Measurements from ENCODE around the gene SMIM1.

SMIM1 gene, protein sequence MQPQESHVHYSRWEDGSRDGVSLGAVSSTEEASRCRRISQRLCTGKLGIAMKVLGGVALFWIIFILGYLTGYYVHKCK
- total RNA-seq = 1.1 reads per million

GRCh38 chr1:3772715-3773571, at the start of gene SMIM1:
Gene SMIM1 (plus strand): TSS chr1:3772749. CDS start chr1:3775374, 2,625 bp downstream.
- no peak for DNase-seq

DNA sequence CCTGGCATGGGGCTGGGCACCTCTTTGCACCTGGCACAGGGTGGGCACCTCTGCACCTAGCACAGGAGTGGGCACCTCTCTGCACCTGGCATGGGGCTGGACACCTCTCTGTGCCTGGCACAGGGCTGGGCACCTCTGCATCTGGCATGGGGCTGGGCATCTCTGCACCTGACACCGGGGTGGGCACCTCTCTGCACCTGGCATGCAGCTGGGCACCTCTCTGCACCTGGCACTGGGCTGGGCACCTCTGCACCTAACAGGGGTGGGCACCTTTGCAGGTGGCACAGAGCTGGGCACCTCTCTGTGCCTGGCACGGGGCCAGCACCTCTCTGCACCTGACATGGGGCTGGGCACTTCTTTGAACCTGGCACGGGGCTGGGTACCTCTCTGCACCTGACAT, 49.7 kb upstream of the SMIM1 start:
- no peak for DNase-seq

DNA sequence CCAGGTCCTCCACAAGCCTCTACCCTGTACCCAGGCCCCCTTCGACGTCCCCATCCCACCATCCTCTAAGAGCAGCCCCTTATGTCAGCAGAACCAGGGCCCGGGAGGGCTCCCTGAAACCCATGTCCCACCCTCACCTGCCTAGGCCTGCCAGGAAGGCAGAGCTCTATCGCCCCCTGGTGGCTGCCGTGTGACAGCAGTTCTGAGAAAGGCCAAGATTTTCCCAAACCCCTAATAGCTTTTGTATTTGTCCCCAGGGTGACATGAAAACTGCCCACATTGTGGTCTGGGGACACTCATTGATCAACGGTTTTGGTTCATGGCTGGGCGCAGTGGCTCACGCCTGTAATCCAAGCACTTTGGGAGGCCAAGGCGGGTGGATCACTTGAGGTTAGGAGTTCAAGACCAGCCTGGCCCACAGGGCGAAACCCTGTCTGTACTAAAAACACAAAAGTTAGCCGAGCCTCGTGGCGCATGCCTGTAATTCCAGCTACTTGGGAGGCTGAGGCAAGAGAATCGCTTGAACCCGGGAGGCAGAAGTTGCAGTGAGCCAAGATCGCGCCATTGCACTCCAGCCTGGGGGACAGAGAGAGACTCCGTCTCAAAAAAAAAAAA, 48.0 kb upstream of the SMIM1 start:
- DNase-seq = peak; percentile 74

GRCh38 chr1:3725366-3725765, 47.2 kb upstream of the SMIM1 start:
- DNase-seq = no peak

- no peak for DNase-seq
Measured at GRCh38 chr1:3727042-3727824, 45.3 kb upstream of the SMIM1 start.

DNA sequence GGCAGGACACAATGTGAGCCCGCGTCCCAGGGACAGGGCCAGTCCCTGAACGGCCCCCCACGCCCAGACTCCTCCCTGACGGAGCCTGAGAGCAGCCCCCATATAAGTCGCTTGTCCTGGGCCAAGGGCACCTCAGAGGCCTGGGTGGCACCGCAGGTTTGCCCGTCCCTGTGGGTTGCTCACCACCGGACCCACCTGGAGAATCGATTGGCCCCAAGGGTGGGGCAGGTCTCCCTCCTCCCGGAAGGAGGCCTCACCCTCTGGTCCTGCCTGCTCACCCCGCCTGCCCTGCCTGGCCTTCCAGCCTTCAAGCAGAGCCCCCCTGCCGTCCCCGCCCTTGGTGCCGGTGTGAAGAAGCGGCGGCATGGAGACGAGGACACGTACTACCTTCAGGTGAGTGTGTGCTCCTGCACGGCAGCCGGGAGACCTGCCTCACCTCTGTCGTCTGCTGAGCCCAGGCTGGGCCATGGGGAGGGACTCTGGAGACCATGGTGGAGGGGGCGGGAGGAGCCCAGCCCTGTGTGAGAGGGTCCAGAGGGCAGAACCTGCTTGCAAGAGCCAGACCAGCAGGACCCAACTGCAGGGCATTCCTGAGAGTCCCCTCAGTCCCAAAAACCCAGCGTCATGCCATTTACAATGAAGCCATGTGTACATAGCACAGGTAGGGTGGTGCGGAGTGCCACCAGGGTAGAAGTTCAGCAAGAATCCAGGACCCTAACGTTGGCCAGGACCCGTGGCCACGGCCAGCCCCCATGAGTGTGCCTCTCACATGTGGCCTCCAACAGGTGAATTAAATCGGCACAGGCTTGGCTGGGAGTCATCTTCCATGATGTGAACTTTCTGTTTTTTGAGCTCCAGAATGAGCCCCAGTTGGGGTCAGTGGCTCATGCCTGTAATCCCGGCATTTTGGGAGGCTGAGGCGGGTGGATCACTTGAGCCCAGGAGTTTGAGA, 44.4 kb upstream of the SMIM1 start:
- DNase-seq = no peak

DNA sequence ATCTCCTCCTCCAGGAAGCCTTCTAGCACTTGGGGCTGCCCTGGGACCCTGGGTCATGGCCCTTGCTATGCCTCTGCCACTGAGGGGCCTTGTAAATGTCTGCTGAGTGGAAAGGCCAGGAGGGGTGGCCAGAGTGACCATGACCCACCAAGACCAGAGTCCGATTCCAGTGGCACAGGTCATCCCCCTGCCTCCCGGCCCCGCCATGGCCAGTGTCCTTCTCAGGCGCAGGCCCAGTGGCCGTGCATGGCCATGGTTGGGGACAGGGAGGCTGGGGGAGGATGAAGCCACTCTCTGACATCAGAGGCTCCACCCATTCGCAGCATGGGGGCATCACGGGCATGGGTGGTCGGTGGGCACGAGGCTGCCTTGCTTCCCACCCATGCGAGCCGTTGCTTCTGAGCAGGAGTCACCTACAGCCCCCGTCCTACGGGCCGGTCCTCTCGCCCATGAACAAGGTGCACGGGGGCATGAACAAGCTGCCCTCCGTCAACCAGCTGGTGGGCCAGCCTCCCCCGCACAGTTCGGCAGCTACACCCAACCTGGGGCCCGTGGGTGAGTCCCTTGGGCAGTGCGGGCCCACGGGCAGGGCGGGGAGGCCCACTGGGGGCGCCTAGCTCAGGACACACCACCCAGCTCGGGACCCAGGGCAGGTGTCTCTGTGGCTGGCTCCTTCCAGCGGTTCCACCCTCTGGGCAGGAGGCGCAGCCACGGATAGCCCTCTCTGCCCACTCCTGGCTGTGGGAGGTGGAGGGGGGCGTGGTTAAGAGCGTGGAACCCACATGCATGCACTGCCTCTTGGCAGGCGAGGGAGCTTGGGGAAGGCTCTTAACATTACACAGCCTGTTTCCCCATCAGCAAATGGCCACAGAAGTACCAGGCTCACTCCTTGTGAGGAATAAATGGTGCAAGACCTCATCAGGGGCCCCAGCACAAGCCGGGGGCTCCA, 42.7 kb upstream of the SMIM1 start:
- DNase-seq = no peak

DNA sequence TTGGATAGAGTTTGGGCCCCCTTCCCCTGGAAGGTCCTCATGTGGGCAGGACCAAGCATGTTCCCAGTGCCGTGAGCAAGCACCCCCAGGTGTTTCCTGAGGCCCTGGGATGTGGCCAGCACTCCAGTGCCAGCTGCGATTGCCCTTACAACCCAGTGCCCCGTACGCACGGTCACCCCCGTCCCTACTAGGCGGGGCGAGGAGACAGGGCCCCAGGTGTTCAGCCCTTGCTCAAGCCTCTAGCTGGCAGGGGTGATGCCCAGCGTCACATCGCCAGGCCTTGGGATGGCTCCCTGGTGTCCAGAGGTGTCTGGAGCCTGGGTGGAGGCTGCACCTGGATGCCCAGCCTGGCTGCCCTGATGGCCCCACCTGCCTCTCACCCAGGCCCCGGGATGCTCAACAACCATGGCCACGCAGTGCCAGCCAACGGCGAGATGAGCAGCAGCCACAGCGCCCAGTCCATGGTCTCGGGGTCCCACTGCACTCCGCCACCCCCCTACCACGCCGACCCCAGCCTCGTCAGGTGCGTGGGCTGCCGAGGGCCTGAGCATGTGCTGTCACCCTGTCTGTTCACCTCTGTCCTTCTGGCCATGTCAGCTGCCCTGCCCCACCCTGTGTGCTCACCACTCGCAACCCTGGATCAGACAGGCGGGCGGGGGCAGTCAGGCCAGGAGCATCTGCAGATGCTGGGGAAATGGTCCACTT, 41.9 kb upstream of the SMIM1 start:
- no peak for DNase-seq

- no peak for DNase-seq
Measured at GRCh38 chr1:3731583-3732433, 40.7 kb upstream of the SMIM1 start.

DNA sequence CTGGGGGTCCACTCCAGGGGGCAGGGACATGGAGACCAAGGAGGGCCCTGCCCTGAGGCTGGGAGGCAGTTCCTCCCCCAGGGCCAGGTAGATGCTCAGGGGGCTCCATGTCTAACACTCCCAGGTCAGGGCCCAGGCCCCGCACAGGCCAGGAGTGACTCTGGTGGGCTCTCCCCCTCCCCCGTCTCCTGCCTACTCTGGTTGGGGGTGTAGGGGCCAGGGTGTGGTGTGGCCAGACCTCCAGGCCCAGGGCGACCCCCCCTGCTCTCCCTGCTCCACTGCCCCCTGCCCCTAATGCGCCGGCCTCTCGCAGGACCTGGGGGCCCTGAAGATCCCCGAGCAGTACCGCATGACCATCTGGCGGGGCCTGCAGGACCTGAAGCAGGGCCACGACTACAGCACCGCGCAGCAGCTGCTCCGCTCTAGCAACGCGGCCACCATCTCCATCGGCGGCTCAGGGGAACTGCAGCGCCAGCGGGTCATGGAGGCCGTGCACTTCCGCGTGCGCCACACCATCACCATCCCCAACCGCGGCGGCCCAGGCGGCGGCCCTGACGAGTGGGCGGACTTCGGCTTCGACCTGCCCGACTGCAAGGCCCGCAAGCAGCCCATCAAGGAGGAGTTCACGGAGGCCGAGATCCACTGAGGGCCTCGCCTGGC, 40.0 kb upstream of the SMIM1 start:
- no peak for DNase-seq

DNA sequence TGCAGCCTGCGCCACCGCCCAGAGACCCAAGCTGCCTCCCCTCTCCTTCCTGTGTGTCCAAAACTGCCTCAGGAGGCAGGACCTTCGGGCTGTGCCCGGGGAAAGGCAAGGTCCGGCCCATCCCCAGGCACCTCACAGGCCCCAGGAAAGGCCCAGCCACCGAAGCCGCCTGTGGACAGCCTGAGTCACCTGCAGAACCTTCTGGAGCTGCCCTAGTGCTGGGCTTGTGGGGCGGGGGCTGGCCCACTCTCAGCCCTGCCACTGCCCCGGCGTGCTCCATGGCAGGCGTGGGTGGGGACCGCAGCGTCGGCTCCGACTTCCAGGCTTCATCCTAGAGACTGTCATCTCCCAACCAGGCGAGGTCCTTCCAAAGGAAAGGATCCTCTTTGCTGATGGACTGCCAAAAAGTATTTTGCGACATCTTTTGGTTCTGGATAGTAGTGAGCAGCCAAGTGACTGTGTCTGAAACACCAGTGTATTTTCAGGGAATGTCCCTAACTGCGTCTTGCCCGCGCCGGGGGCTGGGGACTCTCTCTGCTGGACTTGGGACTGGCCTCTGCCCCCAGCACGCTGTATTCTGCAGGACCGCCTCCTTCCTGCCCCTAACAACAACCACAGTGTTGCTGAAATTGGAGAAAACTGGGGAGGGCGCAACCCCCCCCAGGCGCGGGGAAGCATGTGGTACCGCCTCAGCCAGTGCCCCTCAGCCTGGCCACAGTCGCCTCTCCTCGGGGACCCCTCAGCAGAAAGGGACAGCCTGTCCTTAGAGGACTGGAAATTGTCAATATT, 39.3 kb upstream of the SMIM1 start:
- DNase-seq = no peak

DNA sequence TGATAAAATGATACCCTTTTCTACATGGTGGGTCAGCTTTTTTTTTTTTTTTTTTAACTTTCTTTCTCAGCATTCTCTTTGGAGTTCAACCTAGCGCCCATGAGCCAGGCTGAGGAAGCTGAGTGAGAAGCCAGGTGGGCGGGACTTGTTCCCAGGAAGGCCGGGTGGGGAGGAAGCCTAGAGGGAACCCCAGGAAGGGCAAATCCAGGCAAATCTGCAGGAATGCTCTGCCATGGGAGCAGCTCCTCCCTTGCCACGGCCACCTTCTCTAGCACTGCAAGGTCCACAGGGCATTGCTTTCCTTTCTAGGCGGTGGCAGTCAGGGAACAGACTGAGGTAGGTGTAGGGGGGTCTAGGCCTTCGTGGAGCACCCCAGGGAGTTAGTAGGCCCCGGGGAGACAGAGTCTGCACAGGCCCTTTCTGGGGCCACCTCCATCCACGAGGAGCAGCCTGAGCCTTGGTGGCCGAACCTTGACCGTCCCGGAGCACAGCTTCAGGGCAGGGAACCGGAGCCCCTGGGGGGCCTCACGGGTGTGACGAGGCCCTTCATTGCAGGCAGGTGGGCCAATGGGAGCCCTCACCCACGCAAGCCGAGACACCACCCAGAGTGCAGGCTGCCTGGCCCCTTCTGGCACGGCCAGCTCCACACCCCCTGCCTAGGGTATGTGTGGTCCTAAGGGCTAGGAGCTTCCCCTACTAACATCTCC, 38.5 kb upstream of the SMIM1 start:
- no peak for DNase-seq

DNA sequence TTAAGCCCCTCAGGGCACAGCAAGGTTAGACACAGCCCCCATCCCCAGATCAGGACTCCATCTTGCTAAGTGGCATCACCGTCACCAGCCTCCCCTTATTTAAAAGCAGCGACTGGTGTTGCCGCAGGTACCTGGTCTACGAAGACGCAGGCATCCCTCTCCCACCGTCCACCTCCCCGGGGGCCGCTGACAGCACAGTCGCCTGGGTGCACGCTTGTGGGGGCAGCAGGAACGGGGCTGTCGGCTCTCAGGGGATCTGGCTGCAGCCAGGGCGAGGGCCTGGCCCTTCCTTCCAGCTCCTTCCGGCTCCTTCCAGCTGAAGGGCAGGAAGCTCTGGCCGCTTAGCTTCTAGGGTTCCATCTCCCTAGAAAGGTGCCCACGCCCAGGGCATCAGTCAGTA, 37.9 kb upstream of the SMIM1 start:
- no peak for DNase-seq

DNA sequence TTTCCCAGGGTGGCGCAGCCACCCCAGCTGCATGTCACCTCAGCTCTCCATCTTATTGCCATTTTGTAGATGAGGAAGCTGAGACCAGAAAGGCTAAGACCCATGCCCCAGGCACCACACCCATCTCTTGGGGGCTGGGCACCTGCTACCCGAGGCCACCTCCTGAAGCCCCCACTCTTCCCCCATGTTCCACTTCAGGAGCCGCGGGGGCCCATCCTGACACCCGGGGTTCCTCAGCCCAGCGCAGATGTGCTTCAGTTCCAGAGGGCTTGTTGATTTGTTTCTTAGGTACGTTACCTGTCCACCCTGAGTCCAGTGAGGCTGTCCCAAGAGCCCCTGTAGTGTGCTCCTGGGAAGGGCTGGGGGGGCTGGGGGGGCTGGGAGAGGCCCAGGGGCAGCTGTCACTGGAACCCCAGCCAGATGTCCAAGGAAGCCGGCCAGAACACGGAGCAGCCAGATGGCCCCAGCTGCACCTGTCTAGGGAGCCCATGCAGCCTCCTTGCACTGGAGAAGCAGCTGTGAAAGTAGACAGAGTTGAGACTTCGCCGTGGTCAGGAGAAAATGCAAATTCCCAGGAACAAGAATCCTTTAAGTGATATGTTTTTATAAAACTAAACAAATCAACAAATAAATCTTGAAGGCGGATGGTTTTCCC, 37.4 kb upstream of the SMIM1 start:
- no peak for DNase-seq

DNA sequence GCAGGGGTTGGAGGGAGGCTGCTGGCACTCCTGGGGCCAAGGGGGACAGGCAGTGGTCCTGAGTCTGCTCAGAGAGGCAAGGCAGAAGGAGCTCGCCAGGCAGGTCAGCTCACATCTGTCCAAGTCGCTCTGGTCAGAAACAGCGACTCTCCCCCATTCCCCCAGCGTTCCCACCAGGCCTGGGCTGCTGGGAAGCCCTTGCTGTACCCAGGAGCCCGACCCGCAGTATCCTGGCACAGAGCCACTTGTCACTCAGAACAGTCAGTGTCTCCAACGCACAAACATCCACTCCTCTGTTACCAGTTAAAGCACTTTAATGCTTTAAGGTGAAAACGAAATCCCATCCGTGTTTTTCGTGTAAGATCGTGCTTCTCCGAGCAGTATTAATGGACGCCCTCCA, 36.9 kb upstream of the SMIM1 start:
- DNase-seq = no peak

DNA sequence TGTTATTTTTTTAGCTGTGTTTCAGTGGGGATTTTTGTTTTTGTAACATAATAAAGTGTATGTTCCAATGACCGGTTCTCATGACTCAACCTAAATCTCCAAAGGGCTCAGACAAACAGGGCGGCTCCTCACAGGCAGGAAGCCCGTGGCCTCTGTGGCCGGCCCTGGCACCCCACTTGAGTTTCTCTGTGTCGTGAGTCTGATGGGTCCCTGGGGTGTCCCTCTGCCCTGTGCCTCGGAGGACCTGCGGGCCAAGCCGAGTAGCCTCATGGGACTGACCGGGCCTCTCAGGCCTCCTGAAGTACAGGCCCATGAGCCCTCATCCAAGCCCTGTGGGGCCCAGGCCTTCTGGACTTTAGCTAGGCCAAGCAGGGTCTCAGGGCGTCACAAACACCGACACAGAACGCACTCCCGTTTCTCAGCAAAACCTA, 36.4 kb upstream of the SMIM1 start:
- no peak for DNase-seq

DNA sequence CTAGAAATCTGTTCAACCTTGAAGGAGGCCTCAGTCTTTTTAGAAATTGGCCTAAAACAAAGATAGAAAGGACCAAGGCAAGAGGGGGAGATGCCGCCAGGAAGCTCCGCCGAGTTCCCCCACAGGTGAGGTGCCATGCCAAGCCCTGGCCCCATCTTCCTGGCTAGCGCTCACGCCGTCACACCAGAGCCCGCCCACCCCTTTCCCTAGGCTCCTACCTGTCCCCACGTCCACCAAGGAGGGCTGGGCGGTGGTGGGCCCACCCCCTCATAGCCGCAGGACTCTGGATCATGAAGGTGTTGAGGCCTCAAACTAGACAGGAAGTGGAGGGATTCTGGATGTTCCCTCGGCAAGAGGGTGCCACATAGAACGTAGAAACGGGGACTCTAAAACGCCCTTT, 35.8 kb upstream of the SMIM1 start:
- DNase-seq = no peak

Measured in effector CD4-positive, alpha-beta T cell (primary cell).